ENCODE data around the gene CCDC197. TPM values are rescaled to one million over a fixed set of nuclear protein-coding genes. Genes with fewer than 3 reads are reported as not detected.
A peak's percentile ranks its signal among the peaks of the same experiment; 100 is the strongest.

CCDC197 gene
- total RNA-seq, 1 donor from 2014 or later, result not detected

DNA sequence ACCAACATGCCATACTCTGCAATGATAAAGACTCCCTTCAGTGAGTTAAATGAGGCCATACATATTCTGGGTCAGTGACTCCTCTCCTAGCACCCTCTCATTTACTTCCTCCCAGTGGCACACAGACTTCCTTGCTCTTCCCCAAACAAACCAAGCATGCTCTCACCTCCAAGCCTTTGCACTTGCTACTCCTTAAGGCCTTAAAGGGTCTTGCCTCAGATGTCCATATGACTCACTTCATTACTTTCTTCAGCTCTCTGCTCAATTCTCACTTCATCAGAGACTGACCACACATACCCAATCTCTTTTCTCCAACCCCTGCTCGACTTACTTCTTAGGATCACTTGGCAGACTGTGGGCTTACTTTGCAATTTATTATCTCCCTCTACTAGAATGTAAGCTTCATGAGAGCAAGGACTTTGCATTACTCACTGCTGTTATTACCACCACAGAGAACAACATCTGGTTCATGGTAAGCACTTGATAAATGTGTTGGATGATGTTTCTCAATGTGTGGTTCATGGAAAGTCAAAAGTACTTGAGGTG is 61.1 kb downstream of the CCDC197 start:
- Histone ChIP-seq H3K36me3 (peaks cover 93% of the 10 kb centered on the region), H3K4me3 (no peak overlapping the region), H3K27ac (no peak overlapping the region), H3K9me3 (no peaks in the 10 kb centered on the region), H3K27me3 (ENCODE audit: low read depth) (no peaks in the 10 kb centered on the region), H3K4me1 (peaks cover 9% of the 10 kb centered on the region)
- DNase-seq (no peak), ATAC-seq (peak in 1 of 2 donors; percentile 5)
- TF ChIP-seq CTCF (IDR thresholded peaks at IDR 0.05), result no peak
- intact Hi-C loops (cut with DNase I), result no loop called here

Small RNA genes lying within 50 kb of the gene (microRNA-seq; reads per million reads assigned to microRNA genes)
- not detected for gene MIR4506 (ENCODE audit: borderline number of aligned reads)

Other genes starting within 250 kb of the CCDC197 start
- 3.0 TPM for gene PRIMA1, start 208.8 kb upstream of the CCDC197 start, total RNA-seq
- gene FAM181A, start 70.0 kb upstream of the CCDC197 start, total RNA-seq, result 6.4 TPM
- 2.4 TPM for gene ASB2, start 20.7 kb upstream of the CCDC197 start, total RNA-seq
- 1.9 TPM for gene OTUB2, start 29.0 kb downstream of the CCDC197 start, total RNA-seq
- 163 TPM for gene DDX24, start 83.9 kb downstream of the CCDC197 start, total RNA-seq
- gene IFI27L1, start 84.0 kb downstream of the CCDC197 start, total RNA-seq, result 10.9 TPM
- gene IFI27, start 113.4 kb downstream of the CCDC197 start, total RNA-seq, result 340 TPM
- gene IFI27L2, start 132.3 kb downstream of the CCDC197 start, total RNA-seq, result 49.7 TPM
- 5.9 TPM for gene PPP4R4, start 177.0 kb downstream of the CCDC197 start, total RNA-seq

All from lower lobe of right lung (tissue), 2 donors.